Measurements from ENCODE around the gene TTI1. TPM values are rescaled to one million over a fixed set of nuclear protein-coding genes. Genes with fewer than 3 reads are reported as not detected.

TTI1 gene
- total RNA-seq, 1 experiment from 2014 or later: 37.4 TPM

GRCh38 chr20:38034108-38034649 lies 923 bp upstream of the TTI1 start:
- H3K23ac ChIP-seq (ENCODE audit: insufficient read length, low read depth, low read length): peak overlapping the region; percentile 10
- no peak overlapping the region for H2BK5ac ChIP-seq (ENCODE audit: insufficient read length, low read length)
- Mint-ChIP-seq H3K36me3 (ENCODE audit: insufficient read depth in 1 of 3, low read depth in 3 of 3) (peaks cover 20 to 38% (median 27%) of the 10 kb centered on the region in 3 experiments), H3K4me3 (peak overlapping the region; percentile 96 to 97), H3K27me3 (ENCODE audit: low read depth) (no peaks in the 10 kb centered on the region), H3K9me3 (peaks cover 0 to 1% of the 10 kb centered on the region in 2 experiments; a peak in 3 of 5 replicates), H3K27ac (peak overlapping the region; percentile 83 to 100 (median 99)), H3K4me1 (peaks cover 32 to 42% of the 10 kb centered on the region in 2 experiments)
- no peak overlapping the region for H2BK15ac ChIP-seq (ENCODE audit: low read depth, low read length)
- H3K79me1 ChIP-seq (ENCODE audit: insufficient read depth, low read depth, low read length, poor library complexity, severe bottlenecking): peaks cover 19% of the 10 kb centered on the region
- TF ChIP-seq, protein P1, sequence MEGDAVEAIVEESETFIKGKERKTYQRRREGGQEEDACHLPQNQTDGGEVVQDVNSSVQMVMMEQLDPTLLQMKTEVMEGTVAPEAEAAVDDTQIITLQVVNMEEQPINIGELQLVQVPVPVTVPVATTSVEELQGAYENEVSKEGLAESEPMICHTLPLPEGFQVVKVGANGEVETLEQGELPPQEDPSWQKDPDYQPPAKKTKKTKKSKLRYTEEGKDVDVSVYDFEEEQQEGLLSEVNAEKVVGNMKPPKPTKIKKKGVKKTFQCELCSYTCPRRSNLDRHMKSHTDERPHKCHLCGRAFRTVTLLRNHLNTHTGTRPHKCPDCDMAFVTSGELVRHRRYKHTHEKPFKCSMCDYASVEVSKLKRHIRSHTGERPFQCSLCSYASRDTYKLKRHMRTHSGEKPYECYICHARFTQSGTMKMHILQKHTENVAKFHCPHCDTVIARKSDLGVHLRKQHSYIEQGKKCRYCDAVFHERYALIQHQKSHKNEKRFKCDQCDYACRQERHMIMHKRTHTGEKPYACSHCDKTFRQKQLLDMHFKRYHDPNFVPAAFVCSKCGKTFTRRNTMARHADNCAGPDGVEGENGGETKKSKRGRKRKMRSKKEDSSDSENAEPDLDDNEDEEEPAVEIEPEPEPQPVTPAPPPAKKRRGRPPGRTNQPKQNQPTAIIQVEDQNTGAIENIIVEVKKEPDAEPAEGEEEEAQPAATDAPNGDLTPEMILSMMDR (conservative IDR thresholded peaks at IDR 0.05): no peak
- WGBS (ENCODE audit: extremely low coverage, insufficient read length, low lambda C conversion rate): no CpG with 5 or more reads among the region's 14 CpGs
- no peak overlapping the region for H2AK5ac ChIP-seq (ENCODE audit: insufficient read length, low read length)
- no peak overlapping the region for H3K56ac ChIP-seq (ENCODE audit: insufficient read length, low read depth, low read length)
- peak overlapping the region; percentile 93 for H3K9ac ChIP-seq (ENCODE audit: extremely low read depth, insufficient read length, low read length)
- H4K5ac ChIP-seq (ENCODE audit: insufficient read length, low read depth, low read length): no peak overlapping the region
- H3K79me2 ChIP-seq (ENCODE audit: insufficient read depth, low read length): peaks cover 27% of the 10 kb centered on the region; the same call in 1 of the 2 replicates
- H3K27ac ChIP-seq (ENCODE audit: insufficient read length, low read depth, low read length): no peak overlapping the region
- no peak overlapping the region for H3T11ph ChIP-seq (ENCODE audit: low read length)
- no peaks in the 10 kb centered on the region; the same call in 1 of the 2 replicates for H3K4me1 ChIP-seq (ENCODE audit: insufficient read depth, low read length)
- H4K20me1 ChIP-seq (ENCODE audit: control insufficient read depth, insufficient read depth, insufficient read length): no peaks in the 10 kb centered on the region
- DNase-seq: no peak
- H3K14ac ChIP-seq (ENCODE audit: insufficient read depth, low read length): peak overlapping the region; percentile 100
- H3K23me2 ChIP-seq (ENCODE audit: insufficient read length, low read depth, low read length, poor library complexity, severe bottlenecking): peaks cover 11% of the 10 kb centered on the region
- H2BK12ac ChIP-seq (ENCODE audit: insufficient read length, low read depth, low read length): no peak overlapping the region
- no peak overlapping the region for H4K91ac ChIP-seq (ENCODE audit: insufficient read length, low read depth, low read length)
- no peak overlapping the region for H2AFZ ChIP-seq (ENCODE audit: low read length)
- H3K9me3 ChIP-seq (ENCODE audit: control insufficient read depth, low read depth, low read length): no peaks in the 10 kb centered on the region
- peak overlapping the region; percentile 50; the same call in 1 of the 2 replicates for H3K4ac ChIP-seq (ENCODE audit: low read depth, low read length)
- H3K27me3 ChIP-seq (ENCODE audit: insufficient read depth, low read length): no peaks in the 10 kb centered on the region
- no peak overlapping the region for H4K8ac ChIP-seq (replicated peaks; ENCODE audit: insufficient read length, low read depth, low read length)
- peak overlapping the region; percentile 74 for H3K4me2 ChIP-seq (ENCODE audit: insufficient read depth, insufficient read length, low read length)
- no peak overlapping the region for H2BK20ac ChIP-seq (ENCODE audit: low read depth, low read length, poor library complexity, severe bottlenecking)
- H2BK120ac ChIP-seq (ENCODE audit: low read depth, low read length, poor library complexity, severe bottlenecking): no peak overlapping the region
- H3K18ac ChIP-seq (ENCODE audit: insufficient read length, low read depth, low read length): peak overlapping the region; percentile 15

Data from H9 (cell line).